Upper lobe of left lung (tissue), 6 donors: ENCODE results near the gene C1orf216. TPM values are rescaled to one million over a fixed set of nuclear protein-coding genes. Genes with fewer than 3 reads are reported as not detected.

Experiments
- ATAC-seq, 2 donors: fragments of 200-7000 bp; cut with Tn5 transposase; one replicate each; pipeline ENCODE4 v1.9.1; 2022; ENCODE audit warnings: mild to moderate bottlenecking in 2 of 2, moderate library complexity in 2 of 2; ENCODE audit not compliant: low FRiP score in 2 of 2
- DNase-seq, 2 donors: peaks; one replicate each; pipeline ENCODE4 v3.0.0-alpha.2; 2019 to 2020
- H3K27ac ChIP-seq, 4 donors: fragments of 200-600 bp; sonication (generic); one replicate each; pipeline ENCODE4 v1.5.1; 2016 to 2019
- H3K27me3 ChIP-seq, 4 donors: fragments of 200-600 bp; sonication (generic); one replicate each; pipeline ENCODE4 v1.5.1; 2017 to 2019
- H3K36me3 ChIP-seq, 4 donors: fragments of 200-600 bp; sonication (generic); one replicate each; pipeline ENCODE4 v1.5.1; 2016 to 2019
- H3K4me1 ChIP-seq, 4 donors: fragments of 200-600 bp; sonication (generic); one replicate each; pipeline ENCODE4 v1.5.1; 2018 to 2019
- H3K4me3 ChIP-seq, 4 donors: fragments of 200-600 bp; sonication (generic); one replicate each; pipeline ENCODE4 v1.5.1; 2017 to 2019; ENCODE audit warnings: mild to moderate bottlenecking in 2 of 4, moderate library complexity in 1 of 4
- H3K9me3 ChIP-seq, 4 donors: fragments of 200-600 bp; sonication (generic); one replicate each; pipeline ENCODE4 v1.5.1; 2018 to 2019
- EP300 ChIP-seq, 4 donors: sonication (generic); formaldehyde crosslinking; IDR thresholded peaks; one replicate each; pipeline ENCODE4 v1.5.1; 2017; ENCODE audit warnings: antibody characterized with exemption in 4 of 4, control low read depth in 2 of 4
- POLR2A ChIP-seq, 4 donors: fragments of 450-650 bp; IDR thresholded peaks; one replicate each; pipeline ENCODE4 v1.5.1; 2016 to 2017; ENCODE audit warnings: antibody characterized with exemption in 4 of 4, mild to moderate bottlenecking in 2 of 4
- POLR2AphosphoS5 ChIP-seq, 2 donors: sonication (generic); formaldehyde crosslinking; IDR thresholded peaks; one replicate each; pipeline ENCODE4 v1.5.1; 2017; ENCODE audit warnings: antibody characterized with exemption in 2 of 2
- WGBS, 2 donors: methylation state at CpG; one replicate each; pipeline ENCODE4 v1.1.5; 2017 to 2018; 5-methylcytosine and 5-hydroxymethylcytosine counted together
- total RNA-seq, 6 donors: library from RNA; depleted of rRNA in 4 of 6; stranded (reverse); fragments of >200 nt in 4 of 6; gene quantifications; one replicate each; pipeline versions ENCODE4 v1.1.0 to v1.2.1, GENCODE V29; 2016 to 2021
- TF ChIP-seq, protein P1 (sequence below), 6 experiments: fragments of 450-650 bp in 4 of 6; fragments of 200-600 bp in 2 of 6; sonication (generic) in 2 of 6; IDR thresholded peaks; one replicate each; pipeline ENCODE4 v1.5.1; 2016 to 2019; ENCODE audit warnings: antibody characterized with exemption in 6 of 6
- donor health status: DM: no; HTN: no; CAD: no; lungs with moderate emphysema.
- donor health status: DM: no; HTN: yes; CAD: no; lungs with severe emphysema.

C1orf216 gene
- total RNA-seq, 6 donors from 2014 or later = 5.2 to 19.5 (median 14.3) TPM

DNA sequence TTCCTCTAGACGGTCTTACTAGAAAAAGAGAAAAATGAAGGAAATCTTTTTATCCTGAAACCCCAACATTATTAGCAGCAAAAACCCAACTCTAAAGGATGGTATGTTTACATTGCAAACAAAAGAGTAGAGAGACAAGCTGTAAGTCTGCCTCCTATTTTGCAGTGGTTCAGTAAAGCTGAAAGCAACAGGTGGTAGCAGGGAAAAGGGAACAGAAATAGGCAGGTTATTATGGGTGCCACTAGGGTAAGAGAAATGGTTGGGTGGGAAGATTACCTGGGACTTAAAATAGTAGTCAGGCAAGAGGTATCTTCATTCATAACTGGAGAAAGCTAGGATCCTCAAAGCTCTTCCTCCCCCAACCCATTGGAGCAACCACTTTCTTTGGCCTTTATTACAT lies 37.4 kb upstream of the C1orf216 start:
- 88 to 92% methylated on average over 1 of the region's 1 CpG for WGBS, 2 donors
- Histone ChIP-seq H3K9me3 (no peaks in the 10 kb centered on the region), H3K36me3 (no peaks in the 10 kb centered on the region), H3K27me3 (no peaks in the 10 kb centered on the region), H3K27ac (no peak overlapping the region), H3K4me3 (no peak overlapping the region), H3K4me1 (no peaks in the 10 kb centered on the region)
- DNase-seq (no peak), ATAC-seq (no peak)
- no peak for TF ChIP-seq POLR2AphosphoS5 (IDR thresholded peaks at IDR 0.05)
- TF ChIP-seq, protein P1, sequence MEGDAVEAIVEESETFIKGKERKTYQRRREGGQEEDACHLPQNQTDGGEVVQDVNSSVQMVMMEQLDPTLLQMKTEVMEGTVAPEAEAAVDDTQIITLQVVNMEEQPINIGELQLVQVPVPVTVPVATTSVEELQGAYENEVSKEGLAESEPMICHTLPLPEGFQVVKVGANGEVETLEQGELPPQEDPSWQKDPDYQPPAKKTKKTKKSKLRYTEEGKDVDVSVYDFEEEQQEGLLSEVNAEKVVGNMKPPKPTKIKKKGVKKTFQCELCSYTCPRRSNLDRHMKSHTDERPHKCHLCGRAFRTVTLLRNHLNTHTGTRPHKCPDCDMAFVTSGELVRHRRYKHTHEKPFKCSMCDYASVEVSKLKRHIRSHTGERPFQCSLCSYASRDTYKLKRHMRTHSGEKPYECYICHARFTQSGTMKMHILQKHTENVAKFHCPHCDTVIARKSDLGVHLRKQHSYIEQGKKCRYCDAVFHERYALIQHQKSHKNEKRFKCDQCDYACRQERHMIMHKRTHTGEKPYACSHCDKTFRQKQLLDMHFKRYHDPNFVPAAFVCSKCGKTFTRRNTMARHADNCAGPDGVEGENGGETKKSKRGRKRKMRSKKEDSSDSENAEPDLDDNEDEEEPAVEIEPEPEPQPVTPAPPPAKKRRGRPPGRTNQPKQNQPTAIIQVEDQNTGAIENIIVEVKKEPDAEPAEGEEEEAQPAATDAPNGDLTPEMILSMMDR (IDR thresholded peaks at IDR 0.05) = no peak
- no peak for TF ChIP-seq EP300 (IDR thresholded peaks at IDR 0.05)
- TF ChIP-seq POLR2A (IDR thresholded peaks at IDR 0.05) = no peak

DNA sequence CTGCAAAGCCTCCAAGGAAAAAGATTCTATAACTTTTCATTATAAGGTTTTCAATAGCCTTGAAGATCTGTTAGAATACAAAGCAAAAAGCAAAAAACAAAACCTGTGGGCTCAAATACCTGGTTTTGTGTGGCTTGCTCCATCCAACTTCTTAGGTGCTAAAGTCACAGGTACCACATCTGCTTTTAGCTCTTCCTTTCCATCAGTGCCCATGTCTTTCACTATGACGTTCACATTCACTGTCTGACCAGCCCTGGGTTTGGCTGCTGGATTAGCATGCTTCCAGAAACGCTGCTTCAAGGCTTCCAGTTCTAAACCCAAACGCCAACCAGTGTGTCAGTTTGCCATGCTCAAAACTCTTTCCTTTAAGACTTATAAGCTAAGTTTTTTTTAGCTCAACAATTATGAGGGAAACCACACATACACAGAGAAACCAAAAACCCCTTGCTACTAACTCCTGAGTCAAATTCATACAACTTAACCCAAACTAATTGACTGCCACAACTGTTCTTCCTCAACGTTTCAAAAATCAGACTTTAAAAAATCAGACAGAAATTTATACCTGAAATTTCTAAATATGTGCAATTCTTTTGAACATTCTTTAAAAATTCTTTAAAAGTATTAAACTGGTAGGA lies 35.1 kb upstream of the C1orf216 start:
- 91 to 92% methylated on average over 4 of the region's 4 CpGs for WGBS, 2 donors
- TF ChIP-seq EP300 (IDR thresholded peaks at IDR 0.05) = no peak
- TF ChIP-seq, protein P1 (IDR thresholded peaks at IDR 0.05) = no peak
- no peak for TF ChIP-seq POLR2AphosphoS5 (IDR thresholded peaks at IDR 0.05)
- TF ChIP-seq POLR2A (IDR thresholded peaks at IDR 0.05) = no peak
- H3K4me1 ChIP-seq = no peaks in the 10 kb centered on the region
- H3K4me3 ChIP-seq = no peak overlapping the region
- ATAC-seq (no peak), DNase-seq (no peak)
- H3K27me3 ChIP-seq = no peaks in the 10 kb centered on the region
- no peak overlapping the region for H3K27ac ChIP-seq
- no peaks in the 10 kb centered on the region for H3K36me3 ChIP-seq
- no peaks in the 10 kb centered on the region for H3K9me3 ChIP-seq

DNA sequence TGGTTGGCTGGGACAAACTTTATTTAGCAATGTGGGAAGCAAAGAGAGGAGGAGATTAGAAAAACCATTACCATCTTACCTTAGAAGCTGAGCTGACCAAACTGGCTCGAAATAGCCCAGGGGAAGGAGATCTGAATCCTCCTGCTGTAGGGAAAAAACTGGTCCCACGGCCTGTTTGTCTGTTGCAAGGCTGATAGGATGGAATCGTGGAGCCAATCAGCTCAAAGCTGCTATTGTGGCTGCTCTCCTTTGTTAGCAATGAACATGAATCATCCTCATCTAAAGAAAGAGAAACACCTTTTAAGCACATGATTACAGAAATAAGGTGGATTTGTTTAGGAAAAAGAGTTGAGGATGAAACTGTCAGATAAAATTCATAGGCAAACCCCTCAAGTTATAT lies 29.6 kb upstream of the C1orf216 start:
- 84 to 87% methylated on average over 3 of the region's 3 CpGs for WGBS, 2 donors
- ATAC-seq = no peak
- DNase-seq = no peak
- H3K4me3 ChIP-seq = no peak overlapping the region
- H3K27ac ChIP-seq = no peak overlapping the region
- H3K4me1 ChIP-seq = no peaks in the 10 kb centered on the region
- H3K36me3 ChIP-seq = no peaks in the 10 kb centered on the region
- H3K9me3 ChIP-seq = no peaks in the 10 kb centered on the region
- TF ChIP-seq POLR2A (IDR thresholded peaks at IDR 0.05) (no peak), POLR2AphosphoS5 (IDR thresholded peaks at IDR 0.05) (no peak), EP300 (IDR thresholded peaks at IDR 0.05) (no peak)
- TF ChIP-seq, protein P1 (IDR thresholded peaks at IDR 0.05) = no peak
- H3K27me3 ChIP-seq = no peaks in the 10 kb centered on the region

DNA sequence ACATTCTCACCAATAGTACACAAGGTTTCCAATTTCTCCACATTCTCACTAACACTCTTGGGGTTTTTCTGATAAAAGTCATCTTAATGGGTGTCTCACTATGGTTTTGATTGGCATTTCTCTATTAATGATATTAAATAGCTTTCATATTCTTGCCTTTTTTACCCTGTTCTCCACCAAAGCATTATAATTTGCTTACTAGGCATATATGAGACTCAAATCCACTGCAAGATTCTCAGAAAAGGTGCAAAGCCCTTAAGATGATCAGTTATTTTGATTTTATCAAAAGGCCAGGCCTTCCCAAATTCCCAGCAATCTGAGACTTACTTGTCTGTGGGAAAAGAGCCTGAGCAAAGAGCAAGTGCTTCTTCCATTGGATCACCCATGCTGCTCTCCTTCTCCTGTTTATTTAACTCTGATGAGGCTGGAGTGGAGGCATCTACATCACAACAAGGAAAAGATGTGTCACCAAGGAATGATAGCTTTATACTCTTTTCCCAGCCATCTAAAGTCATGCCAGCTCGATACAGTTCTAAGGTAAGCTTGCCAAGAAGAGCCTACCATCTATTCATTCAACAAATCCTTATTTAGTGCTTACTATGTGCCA lies 26.5 kb upstream of the C1orf216 start:
- DNase-seq (no peak), ATAC-seq (no peak)
- Histone ChIP-seq H3K9me3 (no peaks in the 10 kb centered on the region), H3K27me3 (no peaks in the 10 kb centered on the region), H3K4me3 (no peak overlapping the region), H3K4me1 (no peaks in the 10 kb centered on the region), H3K27ac (no peak overlapping the region), H3K36me3 (no peaks in the 10 kb centered on the region)
- 95% methylated on average over 1 of the region's 1 CpG for WGBS, 2 donors
- TF ChIP-seq, protein P1 (IDR thresholded peaks at IDR 0.05) = no peak
- no peak for TF ChIP-seq EP300 (IDR thresholded peaks at IDR 0.05)

DNA sequence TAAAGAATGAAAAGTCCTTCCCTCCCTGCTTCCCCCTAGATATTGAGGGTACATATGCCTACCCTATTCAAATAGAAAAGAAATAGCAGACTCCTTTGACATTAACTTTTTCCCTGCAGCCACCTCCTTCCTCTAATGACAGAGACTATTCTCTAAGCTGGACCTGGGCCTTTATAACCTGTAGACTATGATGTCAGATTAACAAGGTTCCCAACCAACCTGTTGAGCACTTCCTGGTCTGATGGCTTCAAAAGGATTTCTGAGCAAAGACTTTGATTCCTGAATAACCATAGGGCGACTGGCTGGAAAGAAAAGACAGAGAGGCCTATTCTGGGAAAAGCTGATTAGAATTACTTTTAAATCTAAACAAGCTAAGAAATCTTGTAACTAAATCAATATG lies 18.4 kb upstream of the C1orf216 start:
- H3K4me1 ChIP-seq = no peaks in the 10 kb centered on the region
- TF ChIP-seq POLR2AphosphoS5 (IDR thresholded peaks at IDR 0.05) (no peak), POLR2A (IDR thresholded peaks at IDR 0.05) (no peak), EP300 (IDR thresholded peaks at IDR 0.05) (no peak)
- TF ChIP-seq, protein P1 (IDR thresholded peaks at IDR 0.05) = no peak
- H3K27ac ChIP-seq = no peak overlapping the region

More for the DNA sequence above, 18.4 kb upstream of the C1orf216 start:
- 92 to 97% methylated on average over 1 of the region's 1 CpG for WGBS, 2 donors
- H3K4me3 ChIP-seq = no peak overlapping the region
- H3K27me3 ChIP-seq = no peaks in the 10 kb centered on the region
- no peaks in the 10 kb centered on the region for H3K36me3 ChIP-seq
- H3K9me3 ChIP-seq = no peaks in the 10 kb centered on the region
- DNase-seq (no peak), ATAC-seq (no peak)
